ENCODE data around the gene CCL14. TPM values are rescaled to one million over a fixed set of nuclear protein-coding genes. Genes with fewer than 3 reads are reported as not detected.

The CCL14 gene
- total RNA-seq, 1 experiment from 2014 or later, result not detected

- no peak for TF ChIP-seq HMGA2 (CRISPR knock-in tag; IDR thresholded peaks at IDR 0.05)
- no peak for TF ChIP-seq NFATC4 (CRISPR knock-in tag; IDR thresholded peaks at IDR 0.05)
These were observed 14.5 kb downstream of the CCL14 start (continued) for GRCh38 chr17:35972066-35972465.

GRCh38 chr17:35969558-35970380 lies 16.8 kb downstream of the CCL14 start:
- ChIA-PET POLR2A (no interaction called here), CTCF (interaction anchor here (0.6 to 3.7 kb wide), 46 partner anchors 9 to 624 kb away, joined by 3 to 71 read pairs (median 4); partner anchors contain the start of genes CCL16, RDM1 and ZNHIT3)
- peak; percentile 92 for ATAC-seq
- Mint-ChIP-seq H3K27ac (no peak overlapping the region), H3K4me1 (no peaks in the 10 kb centered on the region), H3K4me3 (no peak overlapping the region), H3K36me3 (no peaks in the 10 kb centered on the region), H3K27me3 (ENCODE audit: low read depth) (peaks cover 3% of the 10 kb centered on the region; the same call in 1 of the 2 replicates), H3K9me3 (no peaks in the 10 kb centered on the region; the same call in 1 of the 2 replicates)
- TF ChIP-seq JAZF1 (CRISPR knock-in tag; IDR thresholded peaks at IDR 0.05) (no peak), PRDM15 (CRISPR knock-in tag; IDR thresholded peaks at IDR 0.05) (peak; percentile 71; the same call in 1 of the 2 replicates), CTCF (IDR thresholded peaks at IDR 0.05) (peak; percentile 82)
- peak; percentile 88 for DNase-seq (ENCODE audit: low spot score)

- Mint-ChIP-seq H3K4me1 (no peaks in the 10 kb centered on the region), H3K9me3 (no peaks in the 10 kb centered on the region; the same call in 1 of the 2 replicates), H3K27ac (no peak overlapping the region), H3K27me3 (ENCODE audit: low read depth) (peaks cover 3% of the 10 kb centered on the region; the same call in 1 of the 2 replicates), H3K4me3 (no peak overlapping the region), H3K36me3 (no peaks in the 10 kb centered on the region)
- CTCF ChIA-PET, result interaction anchor here (0.7 to 3.7 kb wide), 17 partner anchors 10 to 518 kb away, joined by 3 to 71 read pairs (median 6); partner anchors contain the start of genes CCL16, RDM1 and ZNHIT3
- TF ChIP-seq FOXK1 (CRISPR knock-in tag; IDR thresholded peaks at IDR 0.05), result no peak
- POLR2A ChIA-PET, result no interaction called here
- DNase-seq (ENCODE audit: low spot score) (no peak), ATAC-seq (no peak)
These were observed 17.9 kb downstream of the CCL14 start for GRCh38 chr17:35968520-35969054.

- CTCF ChIA-PET, result interaction anchor here (1.4 to 1.5 kb wide), 2 partner anchors 11 to 107 kb away, joined by 5 to 6 read pairs; no protein-coding TSS in a partner anchor
- Mint-ChIP-seq H3K9me3 (no peaks in the 10 kb centered on the region; the same call in 1 of the 2 replicates), H3K4me1 (no peaks in the 10 kb centered on the region), H3K4me3 (no peak overlapping the region), H3K27me3 (ENCODE audit: low read depth) (0 out of 2 replicates have a peak, but pooled peaks cover 3% of the 10 kb centered on the region), H3K27ac (no peak overlapping the region), H3K36me3 (no peaks in the 10 kb centered on the region)
- no peak for TF ChIP-seq IRF2 (CRISPR knock-in tag; IDR thresholded peaks at IDR 0.05; ENCODE audit: borderline replicate concordance, low read depth)
- no peak for TF ChIP-seq OVOL2 (CRISPR knock-in tag; IDR thresholded peaks at IDR 0.05; ENCODE audit: borderline replicate concordance)
- TF ChIP-seq ATF2 (CRISPR knock-in tag; IDR thresholded peaks at IDR 0.05; ENCODE audit: borderline replicate concordance, low read depth), result no peak
- TF ChIP-seq NFATC4 (CRISPR knock-in tag; IDR thresholded peaks at IDR 0.05), result no peak
- TF ChIP-seq CTCF (IDR thresholded peaks at IDR 0.05), result no peak
- no peak for TF ChIP-seq TP53 (CRISPR knock-in tag; IDR thresholded peaks at IDR 0.05)
- no peak for TF ChIP-seq MLX (CRISPR knock-in tag; IDR thresholded peaks at IDR 0.05)
- TF ChIP-seq ZNF317 (CRISPR knock-in tag; IDR thresholded peaks at IDR 0.05; ENCODE audit: borderline replicate concordance, low read depth), result no peak
- TF ChIP-seq TEAD4 (CRISPR knock-in tag; IDR thresholded peaks at IDR 0.05), result no peak
- no peak for TF ChIP-seq MAX (CRISPR knock-in tag; IDR thresholded peaks at IDR 0.05)
- no peak for TF ChIP-seq NFE2L1 (CRISPR knock-in tag; IDR thresholded peaks at IDR 0.05)
- POLR2A ChIA-PET, result no interaction called here
- DNase-seq (ENCODE audit: low spot score), result no peak
- ATAC-seq, result no peak
These were observed 21.3 kb downstream of the CCL14 start for GRCh38 chr17:35965272-35965671.
